ENCODE measurements around the gene MAMDC2. TPM values are rescaled to one million over a fixed set of nuclear protein-coding genes. Genes with fewer than 3 reads are reported as not detected.

The MAMDC2 gene
- total and polyA plus RNA-seq, 2 donors from 2014 or later: 1.5 to 7.1 TPM

GRCh38 chr9:70083429-70083828, 39.8 kb downstream of the MAMDC2 start:
- H3K9me3 ChIP-seq (ENCODE audit: control insufficient read depth in 2 of 3, insufficient read depth in 1 of 3, low read length in 3 of 3): no peaks in the 10 kb centered on the region
- no peak for DNase-seq
- no peak overlapping the region for H3K4me3 ChIP-seq (ENCODE audit: low read length in 3 of 3)
- no peak overlapping the region for H3K27ac ChIP-seq (ENCODE audit: low read depth in 2 of 2, low read length in 2 of 2)
- no peaks in the 10 kb centered on the region for H3K36me3 ChIP-seq (ENCODE audit: control insufficient read depth in 2 of 3, insufficient read depth in 3 of 3, low read length in 3 of 3)
- no peaks in the 10 kb centered on the region for H3K27me3 ChIP-seq (ENCODE audit: control insufficient read depth, insufficient read depth, low read length)
- H3K9ac ChIP-seq (ENCODE audit: low read length in 3 of 3): no peak overlapping the region
- intact Hi-C loops (cut with DNase I): no loop called here
- no peak for TF ChIP-seq CTCF (IDR thresholded peaks at IDR 0.05; ENCODE audit: borderline replicate concordance, extremely low read depth, insufficient read depth)
- no peak for FAIRE-seq
- no peaks in the 10 kb centered on the region for H3K4me1 ChIP-seq (ENCODE audit: control insufficient read depth in 2 of 3, insufficient read depth in 2 of 3, low read depth in 1 of 3, low read length in 3 of 3)

- Histone ChIP-seq H3K9ac (ENCODE audit: low read length in 3 of 3) (no peak overlapping the region), H3K4me3 (ENCODE audit: low read length in 3 of 3) (no peak overlapping the region), H3K27me3 (ENCODE audit: control insufficient read depth, insufficient read depth, low read length) (no peaks in the 10 kb centered on the region), H3K27ac (ENCODE audit: low read depth in 2 of 2, low read length in 2 of 2) (no peak overlapping the region), H3K9me3 (ENCODE audit: control insufficient read depth in 2 of 3, insufficient read depth in 1 of 3, low read length in 3 of 3) (no peaks in the 10 kb centered on the region), H3K4me1 (ENCODE audit: control insufficient read depth in 2 of 3, insufficient read depth in 2 of 3, low read depth in 1 of 3, low read length in 3 of 3) (no peaks in the 10 kb centered on the region), H3K36me3 (ENCODE audit: control insufficient read depth in 2 of 3, insufficient read depth in 3 of 3, low read length in 3 of 3) (no peaks in the 10 kb centered on the region)
- FAIRE-seq (no peak), DNase-seq (peak in 3 of 5 donors; percentile 19 to 77 (median 76))
- intact Hi-C loops (cut with DNase I): no loop called here
- no peak for TF ChIP-seq CTCF (IDR thresholded peaks at IDR 0.05; ENCODE audit: borderline replicate concordance, extremely low read depth, insufficient read depth)
Measured at GRCh38 chr9:70085241-70085640, 41.6 kb downstream of the MAMDC2 start.

DNA sequence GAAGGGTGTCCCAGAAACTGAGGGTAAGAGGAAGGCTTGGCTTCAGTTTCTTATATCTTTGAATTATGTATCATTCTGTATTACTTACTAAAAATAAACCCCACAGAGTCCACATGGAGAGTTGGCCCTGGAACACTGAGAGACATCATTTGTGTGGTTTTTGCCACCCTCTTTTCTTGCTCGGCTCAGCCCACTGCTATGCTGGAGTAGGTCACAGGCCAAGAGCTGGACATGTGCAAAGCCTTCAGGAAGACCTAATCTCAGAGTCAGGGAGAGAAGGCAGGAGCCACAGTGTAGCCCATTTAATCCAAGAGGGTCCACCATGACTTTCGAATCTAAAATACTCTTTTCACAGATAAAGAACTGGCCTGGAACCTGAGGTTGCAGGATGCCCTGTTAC, 47.5 kb downstream of the MAMDC2 start:
- DNase-seq (no peak), FAIRE-seq (no peak)
- no peak overlapping the region for H3K4me3 ChIP-seq (ENCODE audit: low read length in 3 of 3)
- no peaks in the 10 kb centered on the region for H3K4me1 ChIP-seq (ENCODE audit: control insufficient read depth in 2 of 3, insufficient read depth in 2 of 3, low read depth in 1 of 3, low read length in 3 of 3)
- H3K36me3 ChIP-seq (ENCODE audit: control insufficient read depth in 2 of 3, insufficient read depth in 3 of 3, low read length in 3 of 3): no peaks in the 10 kb centered on the region
- H3K9me3 ChIP-seq (ENCODE audit: control insufficient read depth in 2 of 3, insufficient read depth in 1 of 3, low read length in 3 of 3): no peaks in the 10 kb centered on the region
- H3K27ac ChIP-seq (ENCODE audit: low read depth in 2 of 2, low read length in 2 of 2): no peak overlapping the region
- no peak overlapping the region for H3K9ac ChIP-seq (ENCODE audit: low read length in 3 of 3)
- no peak for TF ChIP-seq CTCF (IDR thresholded peaks at IDR 0.05; ENCODE audit: borderline replicate concordance, extremely low read depth, insufficient read depth)
- intact Hi-C loops (cut with DNase I): no loop called here
- H3K27me3 ChIP-seq (ENCODE audit: control insufficient read depth, insufficient read depth, low read length): no peaks in the 10 kb centered on the region

DNA sequence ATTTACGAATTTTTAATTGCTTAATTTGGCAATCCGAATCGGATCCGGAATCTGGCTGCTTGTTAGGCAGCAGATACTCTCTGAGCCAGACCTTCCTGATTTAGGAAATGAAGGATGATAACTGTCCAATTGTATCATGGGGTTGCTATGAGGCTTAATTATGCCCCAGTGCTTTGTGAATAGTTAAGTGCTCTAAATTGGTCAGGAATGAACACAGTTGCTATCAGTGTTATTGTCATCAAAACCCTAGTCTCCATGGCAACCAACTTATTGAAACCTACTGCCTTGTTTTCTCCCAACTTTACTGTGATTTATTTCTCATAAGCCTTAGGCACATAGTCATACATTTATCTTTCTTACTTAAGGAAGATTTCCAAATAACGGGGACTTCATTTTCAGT, 47.9 kb downstream of the MAMDC2 start:
- no peak overlapping the region for H3K9ac ChIP-seq (ENCODE audit: low read length in 3 of 3)
- no peaks in the 10 kb centered on the region for H3K9me3 ChIP-seq (ENCODE audit: control insufficient read depth in 2 of 3, insufficient read depth in 1 of 3, low read length in 3 of 3)
- FAIRE-seq (no peak), DNase-seq (no peak)
- H3K36me3 ChIP-seq (ENCODE audit: control insufficient read depth in 2 of 3, insufficient read depth in 3 of 3, low read length in 3 of 3): no peaks in the 10 kb centered on the region
- H3K27me3 ChIP-seq (ENCODE audit: control insufficient read depth, insufficient read depth, low read length): no peaks in the 10 kb centered on the region
- H3K4me3 ChIP-seq (ENCODE audit: low read length in 3 of 3): no peak overlapping the region
- H3K27ac ChIP-seq (ENCODE audit: low read depth in 2 of 2, low read length in 2 of 2): no peak overlapping the region
- TF ChIP-seq CTCF (IDR thresholded peaks at IDR 0.05; ENCODE audit: borderline replicate concordance, extremely low read depth, insufficient read depth): no peak
- intact Hi-C loops (cut with DNase I): no loop called here
- H3K4me1 ChIP-seq (ENCODE audit: control insufficient read depth in 2 of 3, insufficient read depth in 2 of 3, low read depth in 1 of 3, low read length in 3 of 3): no peaks in the 10 kb centered on the region
